Thymus (tissue), 11 donors: ENCODE data around the gene LRP10. TPM values are rescaled to one million over a fixed set of nuclear protein-coding genes. Genes with fewer than 3 reads are reported as not detected.

ENCODE experiments used
- DNase-seq, 9 donors: peaks; one replicate each; pipeline ENCODE4 v3.0.0-alpha.2; 2013; ENCODE audit warnings: low spot score in 9 of 9, low read depth in 6 of 9, missing footprints in 1 of 9
- H3K27ac ChIP-seq, 2 donors: one replicate each; pipeline ENCODE4 v1.5.1; 2013; ENCODE audit warnings: control low read depth in 1 of 2, low read depth in 1 of 2, low read length in 1 of 2, mild to moderate bottlenecking in 1 of 2, moderate library complexity in 1 of 2
- H3K27me3 ChIP-seq, 2 donors: one replicate each; pipeline ENCODE4 v1.5.1; 2013; ENCODE audit warnings: low read length in 1 of 2; ENCODE audit not compliant: control insufficient read depth in 2 of 2, insufficient read depth in 1 of 2
- H3K36me3 ChIP-seq, 2 donors: one replicate each; pipeline ENCODE4 v1.5.1; 2013; ENCODE audit warnings: low read length in 1 of 2, mild to moderate bottlenecking in 1 of 2, moderate library complexity in 1 of 2; ENCODE audit not compliant: control insufficient read depth in 2 of 2, insufficient read depth in 2 of 2
- H3K4me1 ChIP-seq, 2 donors: one replicate each; pipeline ENCODE4 v1.5.1; 2013; ENCODE audit warnings: low read length in 2 of 2; ENCODE audit not compliant: control insufficient read depth in 2 of 2, insufficient read depth in 2 of 2
- H3K4me3 ChIP-seq, 2 donors: one replicate each; pipeline ENCODE4 v1.5.1; 2013; ENCODE audit warnings: low read length in 2 of 2, control low read depth in 1 of 2, mild to moderate bottlenecking in 1 of 2
- H3K9me3 ChIP-seq, 2 donors: one replicate each; pipeline ENCODE4 v1.5.1; 2013; ENCODE audit warnings: low read length in 1 of 2, mild to moderate bottlenecking in 1 of 2; ENCODE audit not compliant: control insufficient read depth in 2 of 2, insufficient read depth in 1 of 2
- WGBS: extraction: QIAGEN DNeasy Blood & Tissue Kit; methylation state at CpG from one replicate; pipeline ENCODE4 v1.1.7; 2013; 5-methylcytosine and 5-hydroxymethylcytosine counted together
- polyA plus RNA-seq: library from polyadenylated mRNA; stranded (reverse); fragments of 200-250 nt; gene quantifications from one replicate; pipeline ENCODE4 v1.2.3, GENCODE V29; 2013
- total RNA-seq: library from RNA; stranded (reverse); fragments of 120-200 nt; gene quantifications from one replicate; pipeline ENCODE4 v1.2.4, GENCODE V29; 2013
- donor health status: healthy.

LRP10 gene
- total and polyA plus RNA-seq, 2 donors = 11.4 to 18.6 TPM

GRCh38 chr14:22830443-22831010 is 41.0 kb upstream of the LRP10 start:
- 28% methylated on average over 3 of the region's 3 CpGs for WGBS
- Histone ChIP-seq H3K9me3 (no peaks in the 10 kb centered on the region), H3K27ac (no peak overlapping the region), H3K4me1 (peaks cover 10 to 18% of the 10 kb centered on the region in 2 donors), H3K4me3 (peak overlapping the region; percentile 84 to 89), H3K27me3 (peaks cover 0 to 4% of the 10 kb centered on the region in 2 donors), H3K36me3 (peaks cover 18 to 35% of the 10 kb centered on the region in 2 donors)
- no peak for DNase-seq

- Histone ChIP-seq H3K27ac (no peak overlapping the region), H3K4me1 (peaks cover 7 to 34% of the 10 kb centered on the region in 2 donors), H3K27me3 (peaks cover 25 to 47% of the 10 kb centered on the region in 2 donors), H3K4me3 (no peak overlapping the region), H3K36me3 (peaks cover 22 to 38% of the 10 kb centered on the region in 2 donors), H3K9me3 (no peaks in the 10 kb centered on the region)
- 94% methylated on average over 3 of the region's 3 CpGs for WGBS
- DNase-seq = no peak
These were observed 36.0 kb upstream of the LRP10 start for GRCh38 chr14:22835505-22835904.

- WGBS = 16% methylated on average over 46 of the region's 46 CpGs
- DNase-seq = no peak
These were observed 35.0 kb upstream of the LRP10 start, which contains the start of gene MMP14 for GRCh38 chr14:22836301-22837113. Gene MMP14, plus strand, starts transcription at chr14:22836585. Its CDS starts 233 bp downstream, at chr14:22836818.

GRCh38 chr14:22837114-22837749 is 34.3 kb upstream of the LRP10 start:
- Histone ChIP-seq H3K4me3 (peak overlapping the region; percentile 32 to 36), H3K27ac (peak overlapping the region in 1 of 2 donors; percentile 71), H3K36me3 (peaks cover 22 to 28% of the 10 kb centered on the region in 2 donors), H3K27me3 (peaks cover 25 to 53% of the 10 kb centered on the region in 2 donors), H3K9me3 (no peaks in the 10 kb centered on the region), H3K4me1 (peaks cover 4 to 27% of the 10 kb centered on the region in 2 donors)
- no peak for DNase-seq
- 7% methylated on average over 57 of the region's 57 CpGs for WGBS

More at GRCh38 chr14:22836301-22837113, 35.0 kb upstream of the LRP10 start, which contains the start of gene MMP14:
- peaks cover 22 to 34% of the 10 kb centered on the region in 2 donors for H3K36me3 ChIP-seq
- peak within 1 kb of the TSS; percentile 24 to 71 for H3K27ac ChIP-seq
- H3K27me3 ChIP-seq = peaks cover 25 to 50% of the 10 kb centered on the region in 2 donors
- no peaks in the 10 kb centered on the region for H3K9me3 ChIP-seq
- H3K4me3 ChIP-seq = peak within 1 kb of the TSS; percentile 32 to 36
- H3K4me1 ChIP-seq = peaks cover 4 to 27% of the 10 kb centered on the region in 2 donors

- 69% methylated on average over 25 of the region's 25 CpGs for WGBS
- Histone ChIP-seq H3K36me3 (peaks cover 22 to 28% of the 10 kb centered on the region in 2 donors), H3K4me1 (peaks cover 4 to 27% of the 10 kb centered on the region in 2 donors), H3K27me3 (peaks cover 30 to 54% of the 10 kb centered on the region in 2 donors), H3K27ac (peak overlapping the region; percentile 26 to 75), H3K9me3 (no peaks in the 10 kb centered on the region), H3K4me3 (peak overlapping the region; percentile 32 to 36)
- no peak for DNase-seq
These were observed 33.6 kb upstream of the LRP10 start for GRCh38 chr14:22837750-22838538.

GRCh38 chr14:22838631-22839041 is 32.9 kb upstream of the LRP10 start:
- H3K27me3 ChIP-seq = peaks cover 31 to 59% of the 10 kb centered on the region in 2 donors
- no peak for DNase-seq
- peak overlapping the region; percentile 26 to 75 for H3K27ac ChIP-seq
- H3K9me3 ChIP-seq = peaks cover 0 to 1% of the 10 kb centered on the region in 2 donors
- H3K36me3 ChIP-seq = peaks cover 18 to 21% of the 10 kb centered on the region in 2 donors
- WGBS = 39% methylated on average over 6 of the region's 6 CpGs
- H3K4me1 ChIP-seq = peaks cover 4 to 27% of the 10 kb centered on the region in 2 donors
- peak overlapping the region; percentile 32 to 36 for H3K4me3 ChIP-seq

- H3K9me3 ChIP-seq = peaks cover 0 to 1% of the 10 kb centered on the region in 2 donors
- no peak overlapping the region for H3K4me3 ChIP-seq
- H3K27me3 ChIP-seq = peaks cover 31 to 59% of the 10 kb centered on the region in 2 donors
- 91% methylated on average over 6 of the region's 6 CpGs for WGBS
- no peak for DNase-seq
- H3K36me3 ChIP-seq = peaks cover 12 to 14% of the 10 kb centered on the region in 2 donors
- H3K4me1 ChIP-seq = peaks cover 4 to 27% of the 10 kb centered on the region in 2 donors
- H3K27ac ChIP-seq = peak overlapping the region in 1 of 2 donors; percentile 75
These were observed 32.3 kb upstream of the LRP10 start for GRCh38 chr14:22839159-22839779.

GRCh38 chr14:22841311-22841710 is 30.2 kb upstream of the LRP10 start:
- Histone ChIP-seq H3K36me3 (no peaks in the 10 kb centered on the region), H3K27me3 (peaks cover 25 to 57% of the 10 kb centered on the region in 2 donors), H3K4me1 (peaks cover 4 to 23% of the 10 kb centered on the region in 2 donors), H3K9me3 (peaks cover 0 to 1% of the 10 kb centered on the region in 2 donors), H3K27ac (no peak overlapping the region), H3K4me3 (no peak overlapping the region)
- DNase-seq = no peak
- whole genome bisulfite sequencing = over 99% methylated on average over 9 of the region's 9 CpGs
